ENCODE measurements around the gene REPS2.

Gene REPS2

DNA sequence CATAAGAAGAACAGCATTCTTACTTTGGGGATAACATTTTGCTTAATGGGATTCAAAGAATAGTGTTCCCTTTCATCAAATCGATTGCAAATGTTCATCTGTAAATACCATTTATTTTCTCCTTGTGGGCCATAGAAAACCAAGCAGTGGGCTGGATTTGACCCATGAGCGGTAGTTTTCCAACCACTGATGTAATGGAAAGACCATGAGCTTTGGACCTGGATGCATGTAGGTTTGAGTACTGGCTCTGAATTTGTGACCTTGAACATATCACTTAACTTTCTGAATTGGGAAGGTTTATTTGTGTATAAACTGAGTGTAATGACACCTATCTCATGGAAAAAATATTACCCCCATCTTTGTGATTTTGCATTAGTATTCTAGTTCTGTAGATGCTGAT is 54.3 kb downstream of the REPS2 start:
- H3K4me2 ChIP-seq (ENCODE audit: low read depth, low read length) = no peak overlapping the region
- H3K9ac ChIP-seq (ENCODE audit: low read length) = no peak overlapping the region
- no peak overlapping the region for H2AFZ ChIP-seq (ENCODE audit: low read length)
- H3K36me3 ChIP-seq (replicated peaks; ENCODE audit: insufficient read depth, low read length) = no peaks in the 10 kb centered on the region
- H3K4me3 ChIP-seq (ENCODE audit: low read length) = no peak overlapping the region
- H3K4me1 ChIP-seq (ENCODE audit: low read length) = no peaks in the 10 kb centered on the region
- H3K79me2 ChIP-seq (ENCODE audit: low read length) = no peaks in the 10 kb centered on the region
- no peaks in the 10 kb centered on the region for H4K20me1 ChIP-seq (ENCODE audit: insufficient read depth, low read length)
- no peaks in the 10 kb centered on the region for H3K27me3 ChIP-seq (replicated peaks; ENCODE audit: insufficient read depth, low read length)
- H3K27ac ChIP-seq (ENCODE audit: low read length) = no peak overlapping the region
- H3F3A ChIP-seq (ENCODE audit: insufficient read depth, low read length) = no peaks in the 10 kb centered on the region
- no peaks in the 10 kb centered on the region for H3K9me2 ChIP-seq (replicated peaks; ENCODE audit: insufficient read depth, low read length)
- no peaks in the 10 kb centered on the region for H3K9me3 ChIP-seq (replicated peaks; ENCODE audit: insufficient read depth, low read length)
- TF ChIP-seq EZH2 (optimal IDR thresholded peaks at IDR 0.05; ENCODE audit: low read depth, low read length) (no peak), EZH2phosphoT487 (IDR thresholded peaks at IDR 0.05; ENCODE audit: low read length) (no peak)
- TF ChIP-seq, protein P1, sequence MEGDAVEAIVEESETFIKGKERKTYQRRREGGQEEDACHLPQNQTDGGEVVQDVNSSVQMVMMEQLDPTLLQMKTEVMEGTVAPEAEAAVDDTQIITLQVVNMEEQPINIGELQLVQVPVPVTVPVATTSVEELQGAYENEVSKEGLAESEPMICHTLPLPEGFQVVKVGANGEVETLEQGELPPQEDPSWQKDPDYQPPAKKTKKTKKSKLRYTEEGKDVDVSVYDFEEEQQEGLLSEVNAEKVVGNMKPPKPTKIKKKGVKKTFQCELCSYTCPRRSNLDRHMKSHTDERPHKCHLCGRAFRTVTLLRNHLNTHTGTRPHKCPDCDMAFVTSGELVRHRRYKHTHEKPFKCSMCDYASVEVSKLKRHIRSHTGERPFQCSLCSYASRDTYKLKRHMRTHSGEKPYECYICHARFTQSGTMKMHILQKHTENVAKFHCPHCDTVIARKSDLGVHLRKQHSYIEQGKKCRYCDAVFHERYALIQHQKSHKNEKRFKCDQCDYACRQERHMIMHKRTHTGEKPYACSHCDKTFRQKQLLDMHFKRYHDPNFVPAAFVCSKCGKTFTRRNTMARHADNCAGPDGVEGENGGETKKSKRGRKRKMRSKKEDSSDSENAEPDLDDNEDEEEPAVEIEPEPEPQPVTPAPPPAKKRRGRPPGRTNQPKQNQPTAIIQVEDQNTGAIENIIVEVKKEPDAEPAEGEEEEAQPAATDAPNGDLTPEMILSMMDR (IDR thresholded peaks at IDR 0.05; ENCODE audit: low read length) = no peak
- DNase-seq = no peak

- H3K27me3 ChIP-seq (replicated peaks; ENCODE audit: insufficient read depth, low read length) = no peaks in the 10 kb centered on the region
- TF ChIP-seq EZH2 (optimal IDR thresholded peaks at IDR 0.05; ENCODE audit: low read depth, low read length) = no peak
- TF ChIP-seq EZH2phosphoT487 (IDR thresholded peaks at IDR 0.05; ENCODE audit: low read length) = no peak
- TF ChIP-seq, protein P1 (IDR thresholded peaks at IDR 0.05; ENCODE audit: low read length) = no peak
Observed at GRCh38 chrX:17005712-17006368, 59.4 kb downstream of the REPS2 start.

DNA sequence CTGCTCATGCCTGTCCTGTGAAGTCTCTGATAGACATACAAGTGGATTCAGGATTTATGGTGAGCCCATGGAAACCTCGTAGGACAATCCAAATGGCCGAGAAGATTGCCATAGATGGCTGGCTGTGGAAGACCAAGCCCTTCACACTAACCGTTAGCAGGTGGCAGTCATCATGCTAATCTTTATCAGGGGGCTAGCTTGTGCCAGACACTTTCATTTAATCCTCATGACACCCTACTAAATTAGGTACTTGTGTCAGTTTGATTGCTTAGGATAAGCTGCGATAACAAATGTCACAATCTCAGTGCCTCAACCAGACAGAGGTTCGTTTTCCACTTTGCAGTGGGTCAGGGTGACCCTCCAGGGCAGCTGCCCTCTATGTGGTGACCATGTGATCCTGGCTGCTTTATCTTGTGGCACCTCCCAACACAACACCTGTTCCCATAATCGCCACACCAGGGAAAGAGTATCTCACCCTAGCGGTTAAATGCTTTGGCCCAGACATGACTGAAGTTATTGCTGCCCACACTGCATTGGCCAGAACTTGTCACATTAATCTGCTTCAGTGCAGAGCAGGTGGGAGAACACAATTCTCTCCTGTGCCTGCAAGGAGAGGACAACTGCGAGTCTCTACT is 60.8 kb downstream of the REPS2 start:
- H3K9me2 ChIP-seq (replicated peaks; ENCODE audit: insufficient read depth, low read length) = no peaks in the 10 kb centered on the region
- no peaks in the 10 kb centered on the region for H3K9me3 ChIP-seq (replicated peaks; ENCODE audit: insufficient read depth, low read length)
- H3F3A ChIP-seq (ENCODE audit: insufficient read depth, low read length) = no peaks in the 10 kb centered on the region
- no peak overlapping the region for H3K27ac ChIP-seq (ENCODE audit: low read length)
- no peaks in the 10 kb centered on the region for H3K27me3 ChIP-seq (replicated peaks; ENCODE audit: insufficient read depth, low read length)
- H3K79me2 ChIP-seq (ENCODE audit: low read length) = no peaks in the 10 kb centered on the region
- H2AFZ ChIP-seq (ENCODE audit: low read length) = no peak overlapping the region
- TF ChIP-seq EZH2 (optimal IDR thresholded peaks at IDR 0.05; ENCODE audit: low read depth, low read length) (no peak), EZH2phosphoT487 (IDR thresholded peaks at IDR 0.05; ENCODE audit: low read length) (no peak)
- TF ChIP-seq, protein P1 (IDR thresholded peaks at IDR 0.05; ENCODE audit: low read length) = peak; percentile 44
- no peak overlapping the region for H3K9ac ChIP-seq (ENCODE audit: low read length)
- no peaks in the 10 kb centered on the region; the same call in 1 of the 2 replicates for H3K4me1 ChIP-seq (ENCODE audit: low read length)
- no peak overlapping the region for H3K4me2 ChIP-seq (ENCODE audit: low read depth, low read length)
- H4K20me1 ChIP-seq (ENCODE audit: insufficient read depth, low read length) = no peaks in the 10 kb centered on the region
- H3K36me3 ChIP-seq (replicated peaks; ENCODE audit: insufficient read depth, low read length) = no peaks in the 10 kb centered on the region
- DNase-seq = no peak
- H3K4me3 ChIP-seq (ENCODE audit: low read length) = no peak overlapping the region

More at GRCh38 chrX:17005712-17006368, 59.4 kb downstream of the REPS2 start:
- no peak overlapping the region for H2AFZ ChIP-seq (ENCODE audit: low read length)
- no peaks in the 10 kb centered on the region for H3K9me3 ChIP-seq (replicated peaks; ENCODE audit: insufficient read depth, low read length)
- H3K4me3 ChIP-seq (ENCODE audit: low read length) = no peak overlapping the region
- H3K36me3 ChIP-seq (replicated peaks; ENCODE audit: insufficient read depth, low read length) = no peaks in the 10 kb centered on the region
- H3K9ac ChIP-seq (ENCODE audit: low read length) = no peak overlapping the region
- H4K20me1 ChIP-seq (ENCODE audit: insufficient read depth, low read length) = no peaks in the 10 kb centered on the region
- H3K79me2 ChIP-seq (ENCODE audit: low read length) = no peaks in the 10 kb centered on the region
- H3K27ac ChIP-seq (ENCODE audit: low read length) = no peak overlapping the region
- H3K4me1 ChIP-seq (ENCODE audit: low read length) = no peaks in the 10 kb centered on the region; the same call in 1 of the 2 replicates
- no peaks in the 10 kb centered on the region for H3F3A ChIP-seq (ENCODE audit: insufficient read depth, low read length)
- no peak for DNase-seq
- H3K4me2 ChIP-seq (ENCODE audit: low read depth, low read length) = no peak overlapping the region
- H3K9me2 ChIP-seq (replicated peaks; ENCODE audit: insufficient read depth, low read length) = no peaks in the 10 kb centered on the region
